ENCODE measurements around the gene ERO1B. TPM values are rescaled to one million over a fixed set of nuclear protein-coding genes. Genes with fewer than 3 reads are reported as not detected.

Gene ERO1B
- total RNA-seq, 2 experiments from 2014 or later: 15.2 to 16.5 TPM

GRCh38 chr1:236235116-236235515 lies 46.6 kb downstream of the ERO1B start:
- Mint-ChIP-seq H3K27me3 (no peaks in the 10 kb centered on the region), H3K4me1 (ENCODE audit: low read depth) (no peaks in the 10 kb centered on the region), H3K27ac (no peak overlapping the region), H3K9me3 (no peaks in the 10 kb centered on the region), H3K36me3 (ENCODE audit: low read depth) (peaks cover 57% of the 10 kb centered on the region), H3K4me3 (no peak overlapping the region)
- Histone ChIP-seq H3K27me3 (ENCODE audit: control insufficient read depth in 1 of 2, insufficient read depth in 2 of 2, low read length in 2 of 2) (no peaks in the 10 kb centered on the region), H3K4me3 (ENCODE audit: low read length) (no peak overlapping the region), H3K36me3 (ENCODE audit: insufficient read depth, low read length) (peaks cover 15% of the 10 kb centered on the region), H3K4me1 (ENCODE audit: insufficient read depth, low read length) (no peaks in the 10 kb centered on the region), H3K27ac (ENCODE audit: low read depth in 1 of 2, low read length in 2 of 2) (no peak overlapping the region), H3K9me3 (ENCODE audit: control insufficient read depth in 1 of 2, insufficient read depth in 1 of 2, low read length in 2 of 2) (no peaks in the 10 kb centered on the region)
- TF ChIP-seq CTCF (IDR thresholded peaks at IDR 0.05): no peak
- POLR2A ChIA-PET: no interaction called here
- DNase-seq (no peak), ATAC-seq (ENCODE audit: poor library complexity) (no peak)
- CTCF ChIA-PET: no interaction called here
- intact Hi-C loops (cut with DNase I, micrococcal nuclease): no loop called here

- ChIA-PET CTCF (no interaction called here), POLR2A (no interaction called here)
- Mint-ChIP-seq H3K27me3 (no peaks in the 10 kb centered on the region), H3K27ac (no peak overlapping the region), H3K4me3 (no peak overlapping the region), H3K9me3 (no peaks in the 10 kb centered on the region), H3K4me1 (ENCODE audit: low read depth) (no peaks in the 10 kb centered on the region), H3K36me3 (ENCODE audit: low read depth) (peaks cover 68% of the 10 kb centered on the region)
- DNase-seq (no peak), ATAC-seq (ENCODE audit: poor library complexity) (no peak)
- Histone ChIP-seq H3K27me3 (ENCODE audit: control insufficient read depth in 1 of 2, insufficient read depth in 2 of 2, low read length in 2 of 2) (no peaks in the 10 kb centered on the region), H3K27ac (ENCODE audit: low read depth in 1 of 2, low read length in 2 of 2) (no peak overlapping the region), H3K4me3 (ENCODE audit: low read length) (no peak overlapping the region), H3K9me3 (ENCODE audit: control insufficient read depth in 1 of 2, insufficient read depth in 1 of 2, low read length in 2 of 2) (no peaks in the 10 kb centered on the region), H3K4me1 (ENCODE audit: insufficient read depth, low read length) (no peaks in the 10 kb centered on the region), H3K36me3 (ENCODE audit: insufficient read depth, low read length) (peaks cover 16% of the 10 kb centered on the region)
- intact Hi-C loops (cut with DNase I, micrococcal nuclease): no loop called here
- TF ChIP-seq CTCF (IDR thresholded peaks at IDR 0.05): no peak
These were observed 53.3 kb downstream of the ERO1B start for GRCh38 chr1:236228411-236228810.

GRCh38 chr1:236222632-236223031 lies 59.1 kb downstream of the ERO1B start:
- no peak for TF ChIP-seq CTCF (IDR thresholded peaks at IDR 0.05)
- peaks cover 78% of the 10 kb centered on the region for H3K36me3 Mint-ChIP-seq (ENCODE audit: low read depth)
- H3K27ac ChIP-seq (ENCODE audit: low read depth in 1 of 2, low read length in 2 of 2): no peak overlapping the region
- no peak for ATAC-seq (ENCODE audit: poor library complexity)
- H3K9me3 Mint-ChIP-seq: no peaks in the 10 kb centered on the region
- ChIA-PET CTCF (no interaction called here), POLR2A (no interaction called here)
- DNase-seq: no peak
- no peak overlapping the region for H3K27ac Mint-ChIP-seq
- no peak overlapping the region for H3K4me3 Mint-ChIP-seq
- peaks cover 19% of the 10 kb centered on the region for H3K36me3 ChIP-seq (ENCODE audit: insufficient read depth, low read length)
- H3K4me1 Mint-ChIP-seq (ENCODE audit: low read depth): no peaks in the 10 kb centered on the region
- no peaks in the 10 kb centered on the region for H3K4me1 ChIP-seq (ENCODE audit: insufficient read depth, low read length)
- H3K4me3 ChIP-seq (ENCODE audit: low read length): no peak overlapping the region
- no peaks in the 10 kb centered on the region for H3K27me3 Mint-ChIP-seq
- H3K27me3 ChIP-seq (ENCODE audit: control insufficient read depth in 1 of 2, insufficient read depth in 2 of 2, low read length in 2 of 2): no peaks in the 10 kb centered on the region
- no peaks in the 10 kb centered on the region for H3K9me3 ChIP-seq (ENCODE audit: control insufficient read depth in 1 of 2, insufficient read depth in 1 of 2, low read length in 2 of 2)
- intact Hi-C loops (cut with DNase I, micrococcal nuclease): no loop called here

Data from CD4-positive, alpha-beta T cell (primary cell).